CD4-positive, alpha-beta T cell treated with Interleukin-15 for 1 hour (primary cell): ENCODE data around the gene PRR5L.
"Not testable (repeated sequence)": the region's sequence is repeated elsewhere in the genome, so short reads cannot be mapped to it uniquely, and the experiment has no call there.

Experiments used
- DNase-seq: peaks from one replicate; pipeline ENCODE4 v3.0.0-alpha.2; 2020

Gene PRR5L

GRCh38 chr11:36469881-36470802 is 174.1 kb downstream of the PRR5L start:
- DNase-seq: no peak

- no peak for DNase-seq
These were observed 175.5 kb downstream of the PRR5L start for GRCh38 chr11:36471577-36471976.

- DNase-seq: no peak
These were observed 179.1 kb downstream of the PRR5L start for GRCh38 chr11:36475192-36475591.

- DNase-seq: no peak
These were observed 182.7 kb downstream of the PRR5L start for GRCh38 chr11:36478700-36479329.

- DNase-seq: no peak
These were observed 184.7 kb downstream of the PRR5L start for GRCh38 chr11:36480833-36481232.

GRCh38 chr11:36483042-36483441 is 187.0 kb downstream of the PRR5L start:
- DNase-seq: not testable (repeated sequence)

- no peak for DNase-seq
These were observed 189.4 kb downstream of the PRR5L start for GRCh38 chr11:36485298-36486002.

- no peak for DNase-seq
These were observed 191.5 kb downstream of the PRR5L start for GRCh38 chr11:36487619-36488018.

- DNase-seq: no peak
These were observed 192.0 kb downstream of the PRR5L start for GRCh38 chr11:36488096-36488495.

- no peak for DNase-seq
These were observed 194.1 kb downstream of the PRR5L start for GRCh38 chr11:36490026-36490806.

- DNase-seq: peak; percentile 25
These were observed 196.7 kb downstream of the PRR5L start for GRCh38 chr11:36492724-36493304.

- DNase-seq: no peak
These were observed 197.2 kb downstream of the PRR5L start for GRCh38 chr11:36493332-36493731.

GRCh38 chr11:36498721-36499120 is 202.6 kb downstream of the PRR5L start:
- DNase-seq: no peak

GRCh38 chr11:36499315-36499714 is 203.2 kb downstream of the PRR5L start:
- DNase-seq: no peak

GRCh38 chr11:36500315-36500721 is 204.2 kb downstream of the PRR5L start:
- DNase-seq: peak; percentile 19

GRCh38 chr11:36501236-36501635 is 205.1 kb downstream of the PRR5L start:
- no peak for DNase-seq

- no peak for DNase-seq
These were observed 211.9 kb downstream of the PRR5L start for GRCh38 chr11:36507824-36508489.

- no peak for DNase-seq
These were observed 212.7 kb downstream of the PRR5L start for GRCh38 chr11:36508743-36509142.

- DNase-seq: peak; percentile 67
These were observed 213.1 kb downstream of the PRR5L start for GRCh38 chr11:36509201-36509639.

GRCh38 chr11:36509694-36510593 is 213.9 kb downstream of the PRR5L start, which contains the start of gene TRAF6:
TRAF6 (minus strand) TSS chr11:36510272; CDS start chr11:36501515, 8,757 bp downstream.
- peak; percentile 84 for DNase-seq

- DNase-seq: no peak
These were observed 214.5 kb downstream of the PRR5L start for GRCh38 chr11:36510594-36510942.
